GM18870 (cell line): ENCODE results near the gene CCDC60.

Experiments
- ATAC-seq: cut with Tn5 transposase; IDR thresholded peaks from one replicate; pipeline ENCODE4 v1.9.1; 2021; ENCODE audit warnings: moderate library complexity; ENCODE audit not compliant: unreplicated experiment

CCDC60 gene

DNA sequence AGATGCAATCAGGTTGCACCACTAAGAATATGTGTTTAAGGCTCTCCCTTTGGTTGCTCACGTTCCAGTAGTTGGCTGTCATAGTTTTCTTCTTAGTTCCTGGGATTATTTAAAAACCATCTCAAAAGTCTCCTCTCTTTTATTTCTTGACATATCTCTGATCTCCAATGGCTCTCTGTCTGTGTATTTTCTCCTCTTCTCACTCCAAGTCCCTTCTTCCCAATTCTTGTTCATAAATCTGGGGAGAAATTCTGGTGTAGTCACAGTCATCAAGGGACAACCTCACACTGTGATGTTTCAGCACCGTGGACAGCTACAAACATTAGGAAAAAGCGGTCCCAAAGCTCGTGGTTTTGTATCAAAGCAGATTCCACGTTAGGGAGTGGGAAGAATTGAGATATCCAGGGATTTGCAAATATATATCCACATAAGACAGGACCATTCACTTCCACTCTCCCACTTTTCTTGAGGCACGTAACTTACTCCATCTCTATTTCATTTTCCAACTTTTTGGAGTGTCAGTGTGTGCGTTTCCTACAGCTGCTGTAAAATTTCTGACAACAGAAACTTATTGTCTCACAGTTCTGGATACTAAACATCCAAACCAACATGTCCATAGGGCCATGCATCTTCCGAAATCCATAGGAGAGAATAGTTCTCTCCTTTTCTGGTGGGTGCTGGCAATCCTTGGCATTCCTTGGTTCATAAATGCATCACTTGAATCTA, 178.4 kb downstream of the CCDC60 start:
- ATAC-seq, result no peak

DNA sequence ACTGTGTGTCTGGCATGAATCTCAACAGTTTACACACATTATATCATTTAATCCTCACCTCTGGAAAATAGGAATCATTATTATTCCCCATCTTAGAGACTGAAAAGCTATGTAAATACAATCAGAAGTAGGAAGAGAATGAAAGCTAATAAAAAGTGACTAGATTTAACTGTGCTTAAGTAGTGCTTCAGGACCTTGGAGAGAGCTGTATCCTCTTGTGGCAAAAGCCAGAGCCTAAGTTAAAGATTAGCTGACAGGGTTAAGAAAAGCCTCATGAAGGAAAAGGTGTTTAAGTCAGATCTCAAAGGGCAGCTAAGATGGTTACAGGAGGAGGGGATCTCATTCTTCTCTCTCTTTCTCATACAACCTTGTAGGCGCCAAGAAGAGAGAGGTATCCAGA, 193.7 kb downstream of the CCDC60 start:
- ATAC-seq, result no peak

DNA sequence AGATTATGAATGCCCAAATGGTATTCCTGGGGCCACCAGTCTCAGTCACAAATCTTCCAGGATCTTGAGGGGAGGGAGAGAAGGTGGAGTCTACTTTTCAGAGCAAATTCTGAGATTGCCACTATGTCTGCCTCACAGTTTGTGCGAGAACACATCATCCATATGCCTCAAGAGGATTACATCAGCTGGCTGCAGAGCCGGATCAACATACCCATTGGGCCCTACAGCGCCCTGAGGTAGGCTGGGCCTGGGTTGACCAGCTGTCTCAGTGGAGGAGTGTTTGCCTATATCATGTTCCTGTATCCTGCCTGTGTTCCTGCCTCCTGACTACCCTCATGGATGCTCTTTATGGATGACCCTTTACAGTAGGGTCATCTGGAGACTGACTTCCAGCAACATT, 205.9 kb downstream of the CCDC60 start:
- no peak for ATAC-seq

DNA sequence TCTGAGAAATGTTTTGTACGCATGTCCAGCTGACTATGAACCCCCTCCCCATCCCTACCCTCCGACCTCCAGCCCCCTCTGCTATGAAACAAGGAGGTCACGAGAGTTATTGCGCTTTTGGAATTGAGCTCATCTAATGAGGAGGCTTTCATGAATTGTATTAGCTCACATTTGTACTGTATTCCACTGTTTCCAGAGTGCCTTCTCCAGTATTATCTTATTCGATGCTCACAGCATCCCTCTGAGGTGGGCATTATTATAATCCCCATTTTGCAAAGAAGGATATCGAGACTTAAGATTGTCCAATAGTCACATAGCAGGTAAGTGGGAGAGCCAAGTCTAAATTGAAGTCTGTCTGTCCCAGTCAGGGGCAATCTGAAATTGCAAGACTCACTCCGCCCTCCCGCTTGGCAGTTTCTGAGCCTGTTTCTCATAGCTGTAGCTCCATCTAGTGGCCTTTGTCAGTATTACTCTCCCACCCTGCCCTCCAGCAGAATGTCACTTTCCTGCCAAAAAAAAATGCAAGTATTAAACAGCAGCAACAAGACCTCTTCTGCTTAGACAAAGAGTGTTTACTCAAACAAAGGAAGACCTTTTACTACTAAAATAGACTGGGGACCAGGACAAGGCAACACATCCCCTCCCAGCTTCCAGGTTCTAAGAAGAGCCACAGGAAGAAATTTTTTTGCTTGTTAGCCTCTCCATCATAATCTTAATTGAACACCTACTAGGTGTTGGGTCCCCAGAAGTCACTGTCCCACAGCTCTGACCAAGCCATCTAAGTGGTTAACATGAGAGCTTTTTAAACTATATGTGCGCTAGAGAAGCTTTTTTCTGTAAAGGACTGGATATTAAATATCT, 210.5 kb downstream of the CCDC60 start:
- ATAC-seq, result no peak

DNA sequence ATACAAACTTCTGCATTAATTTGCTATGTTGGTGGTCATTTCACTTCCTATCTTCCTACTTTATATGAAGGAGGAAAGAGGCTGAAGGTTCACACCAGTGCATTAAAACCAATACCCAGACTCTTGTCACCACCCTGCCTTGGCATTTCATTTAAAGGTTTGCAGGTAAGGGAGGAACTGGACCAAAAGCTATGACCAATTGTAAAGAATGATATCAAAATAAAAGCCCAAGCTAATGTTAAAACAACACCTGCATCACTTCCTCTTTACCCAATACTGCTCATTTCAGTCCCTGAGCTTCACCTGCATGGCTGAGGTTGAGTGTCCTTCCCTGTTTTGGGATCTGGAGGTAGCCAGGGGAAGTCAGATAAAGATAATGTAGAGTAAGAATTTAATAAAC, 211.8 kb downstream of the CCDC60 start:
- ATAC-seq, result no peak

DNA sequence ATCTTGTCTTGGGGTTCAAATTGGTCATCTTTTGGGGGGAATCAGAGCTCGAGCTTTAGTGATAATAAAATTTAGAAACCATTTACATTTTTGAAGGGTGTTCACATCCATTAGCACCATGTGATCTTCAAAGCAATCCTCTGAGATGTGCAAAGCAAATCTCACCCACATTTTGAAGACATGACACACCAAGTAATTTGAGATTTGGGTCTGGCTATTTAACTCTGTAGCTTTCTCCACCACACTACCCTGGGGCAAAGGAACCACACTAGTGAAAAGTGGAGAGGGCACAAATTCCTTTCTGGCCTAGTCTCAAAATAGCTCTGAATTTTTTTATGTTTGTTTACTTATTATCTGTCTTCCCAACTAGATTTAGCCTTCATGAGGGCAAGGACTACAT, 212.5 kb downstream of the CCDC60 start:
- ATAC-seq, result no peak

DNA sequence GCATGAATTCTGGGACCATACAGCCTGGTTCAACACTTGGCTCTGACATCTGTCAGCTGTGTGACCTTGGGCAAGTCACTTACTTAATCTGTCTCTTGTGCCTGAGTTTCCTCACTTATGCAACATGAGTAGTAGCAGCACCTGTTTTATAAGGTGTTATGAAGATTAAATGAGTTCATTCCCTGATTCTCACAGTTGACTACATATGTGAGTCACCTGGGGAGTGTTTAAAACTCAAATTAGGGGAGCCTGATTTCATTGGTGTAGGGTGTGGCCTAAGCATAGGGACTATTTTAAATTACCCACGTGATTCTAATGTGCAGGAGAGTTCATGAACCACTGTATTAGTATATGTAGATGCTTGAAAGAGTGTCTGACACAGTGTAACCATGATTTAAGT, 222.3 kb downstream of the CCDC60 start:
- no peak for ATAC-seq

DNA sequence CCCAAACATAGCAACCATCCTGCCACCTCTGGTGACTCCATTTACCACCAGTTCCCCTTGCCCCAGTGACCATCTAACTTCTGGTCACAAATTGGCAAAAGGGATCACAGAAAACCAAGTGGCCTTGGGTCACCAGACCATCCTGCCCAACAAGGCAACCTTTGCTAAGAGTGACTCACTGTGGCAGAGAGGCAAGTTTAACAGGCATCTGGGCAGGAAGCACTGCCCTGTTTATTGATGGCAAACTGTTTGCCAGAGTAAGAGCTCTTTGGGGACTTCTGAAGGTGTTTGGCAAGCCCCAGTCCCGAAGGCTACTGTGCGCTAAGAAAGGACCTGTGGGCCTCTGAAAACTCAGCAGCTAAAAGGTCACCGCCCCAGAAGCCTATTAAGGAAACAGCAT, 230.9 kb downstream of the CCDC60 start:
- ATAC-seq, result no peak

DNA sequence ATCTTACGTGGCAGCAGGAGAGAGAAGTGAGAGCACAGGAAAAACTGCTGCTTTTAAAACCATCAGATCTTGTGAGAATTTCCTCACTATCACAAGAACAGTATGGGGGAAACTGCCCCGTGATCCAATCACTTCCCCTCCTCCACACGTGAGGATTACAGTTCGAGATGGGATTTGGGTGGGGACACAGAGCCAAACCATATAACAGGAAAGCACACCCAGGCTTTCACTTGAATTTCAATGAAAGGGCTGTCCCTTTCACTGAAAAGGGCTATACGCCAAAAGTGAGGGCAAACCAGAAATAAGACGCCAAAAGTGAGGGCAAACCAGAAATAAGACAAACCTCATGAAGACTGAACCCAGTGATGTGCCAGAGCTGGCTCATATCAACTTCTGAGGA, 236.2 kb downstream of the CCDC60 start:
- no peak for ATAC-seq

DNA sequence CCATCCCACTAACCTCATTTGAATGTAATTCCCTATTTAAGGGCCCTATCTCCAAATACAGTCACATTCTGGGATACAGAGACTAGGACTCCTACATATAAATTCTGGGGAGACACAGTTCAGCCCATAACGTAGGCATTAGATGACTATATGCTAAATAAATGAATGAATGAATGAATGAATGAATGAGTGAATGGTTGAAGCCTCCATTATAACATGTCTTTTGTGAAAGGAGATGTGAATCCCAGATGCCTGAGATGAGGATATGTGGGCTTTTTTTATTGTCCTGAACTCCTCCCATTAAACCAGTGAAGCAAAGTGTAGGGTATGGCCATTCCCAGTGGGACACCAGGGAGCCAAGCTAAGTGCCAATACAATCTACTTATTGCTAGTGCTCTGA, 238.6 kb downstream of the CCDC60 start:
- ATAC-seq, result no peak

DNA sequence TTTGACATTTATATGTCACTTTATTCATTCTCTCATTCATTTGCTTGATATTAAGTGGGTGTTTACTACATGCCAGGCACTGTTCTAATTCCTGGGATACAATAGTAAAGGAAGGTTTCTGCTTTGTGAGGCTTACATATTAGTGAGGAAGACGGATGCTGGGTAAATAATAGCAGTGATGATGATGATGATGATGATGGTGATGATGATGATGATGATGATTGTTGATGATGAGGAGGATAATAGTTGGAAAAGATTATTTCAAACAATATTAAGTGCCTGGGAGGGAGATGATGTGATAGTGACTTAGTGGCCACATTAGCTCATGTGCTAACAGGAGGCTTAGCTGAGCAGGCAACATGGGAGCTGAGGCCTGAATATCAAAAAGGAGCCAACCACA, 239.7 kb downstream of the CCDC60 start:
- no peak for ATAC-seq

DNA sequence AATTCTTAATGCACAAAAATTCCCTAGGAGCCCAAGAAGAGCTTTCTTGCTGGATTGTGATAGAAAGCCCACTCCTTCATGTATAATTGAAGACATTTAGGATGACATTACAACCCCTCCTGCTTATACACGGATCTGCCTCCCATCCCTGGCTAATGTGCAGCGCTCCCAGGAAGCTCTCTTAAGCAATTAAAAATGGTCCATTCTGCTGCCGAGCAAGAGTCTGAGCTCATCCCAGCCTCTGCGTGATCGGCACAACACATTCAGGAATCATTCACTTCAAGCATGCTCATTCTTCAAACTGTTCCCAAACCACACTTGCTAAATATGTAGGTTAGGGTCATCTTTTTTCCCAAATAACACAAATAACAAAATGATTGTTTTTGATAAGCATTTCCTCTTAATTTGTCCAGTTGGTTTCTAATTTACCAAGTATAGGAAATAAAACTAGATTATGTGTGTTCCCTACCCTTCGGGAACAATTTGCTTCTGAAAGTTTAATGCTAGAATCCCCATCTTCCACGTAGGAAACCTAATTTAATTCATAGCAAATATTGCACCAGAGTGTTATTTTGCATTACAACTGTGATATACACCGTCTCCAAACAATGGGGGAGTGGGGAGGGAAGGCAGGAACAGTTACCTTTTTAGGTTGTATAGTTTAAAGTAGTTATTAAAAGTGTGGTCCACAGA, 241.7 kb downstream of the CCDC60 start:
- no peak for ATAC-seq

DNA sequence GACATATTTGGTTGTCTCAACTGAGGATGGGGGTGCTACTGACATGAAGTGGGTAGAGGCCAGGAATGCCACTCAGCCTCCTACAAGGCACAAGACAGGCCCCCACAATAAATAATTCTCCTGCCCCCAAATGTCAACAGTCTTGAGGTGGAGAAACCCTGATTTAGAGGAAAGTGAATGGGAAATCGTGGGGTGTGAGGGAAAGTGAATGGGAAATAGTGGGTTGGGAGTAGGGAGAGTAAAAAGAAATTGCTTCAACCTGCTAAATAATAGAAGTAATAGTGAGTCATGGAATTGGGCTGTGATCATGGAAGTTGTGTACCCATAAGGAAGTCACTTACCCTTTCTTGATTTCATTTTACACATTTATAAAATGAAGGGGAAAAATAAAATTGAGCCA, 242.4 kb downstream of the CCDC60 start:
- ATAC-seq, result no peak

DNA sequence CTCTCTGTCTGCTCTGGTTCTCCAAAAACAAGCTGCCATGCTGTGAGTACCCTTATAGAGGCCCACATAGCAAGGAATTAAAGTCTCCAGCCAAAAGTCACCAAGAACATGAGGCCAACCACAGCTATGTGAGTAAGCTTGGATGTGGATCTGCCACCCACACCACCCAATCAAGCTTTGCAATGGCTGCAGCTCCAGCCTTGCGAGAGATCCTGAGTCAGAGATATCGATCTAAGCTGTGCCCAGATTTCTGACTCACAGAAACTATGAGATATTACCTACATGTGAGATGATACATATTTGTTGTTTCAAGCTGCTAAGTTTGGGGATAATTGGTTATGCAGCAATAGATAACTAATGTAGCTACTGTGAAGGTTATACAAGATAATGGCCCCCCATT, 243.6 kb downstream of the CCDC60 start:
- no peak for ATAC-seq

DNA sequence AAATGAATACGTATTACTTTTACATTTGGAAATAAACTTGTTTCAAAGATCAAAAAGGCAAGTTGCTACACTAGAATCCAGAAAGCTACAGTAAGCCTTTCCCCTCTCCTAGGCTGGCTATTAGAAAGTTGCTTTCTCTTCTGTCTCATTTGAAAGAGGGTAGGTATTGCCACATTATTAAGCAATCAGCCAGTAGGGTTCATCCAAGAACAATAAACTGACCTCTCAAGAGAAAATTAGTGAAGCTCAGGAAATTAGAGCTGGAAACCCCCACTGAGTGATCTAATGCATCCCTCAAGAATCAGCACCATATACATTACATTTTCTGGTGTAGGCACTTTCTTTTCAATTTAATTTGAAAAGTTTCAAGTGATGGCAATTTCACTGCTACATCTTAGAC, 254.6 kb downstream of the CCDC60 start:
- ATAC-seq, result no peak

DNA sequence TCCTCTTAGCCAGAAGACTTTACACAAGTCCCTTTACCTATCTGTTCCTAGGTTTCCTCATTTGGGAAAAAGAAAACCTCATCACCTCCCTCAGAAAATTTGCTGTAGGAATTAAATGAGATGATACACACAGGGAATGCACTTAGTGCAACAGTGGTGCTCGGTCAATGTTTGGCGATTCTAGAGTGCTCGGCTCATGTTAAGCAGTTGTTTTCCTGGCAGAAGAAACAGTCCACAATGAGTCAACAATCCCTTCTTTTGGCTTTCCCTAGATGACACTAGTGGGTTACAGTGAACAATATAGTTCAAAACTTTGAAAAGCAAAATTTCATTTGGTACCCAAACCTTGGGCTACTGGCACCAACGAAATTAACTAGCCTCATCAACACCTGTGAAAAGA, 255.1 kb downstream of the CCDC60 start:
- no peak for ATAC-seq
